GM23248 (cell line): ENCODE data around the gene KIAA1614. TPM values are rescaled to one million over a fixed set of nuclear protein-coding genes. Genes with fewer than 3 reads are reported as not detected.

Experiments used
- DNase-seq: peaks from one replicate; pipeline ENCODE4 v3.0.0-alpha.2; 2015
- H2AFZ ChIP-seq: fragments of 200-600 bp; sonication (generic); 2 replicates; pipeline ENCODE4 v1.6.1; 2016; ENCODE audit warnings: antibody characterized with exemption
- H3F3A ChIP-seq: fragments of 200-600 bp; sonication (generic); 2 replicates; pipeline ENCODE4 v1.6.1; 2016; ENCODE audit warnings: mild to moderate bottlenecking, antibody characterized with exemption, mixed run types; ENCODE audit not compliant: insufficient read depth
- H3K27ac ChIP-seq: fragments of 200-600 bp; sonication (generic); 2 replicates; pipeline ENCODE4 v1.5.1; 2016; ENCODE audit warnings: mild to moderate bottlenecking
- H3K27me3 ChIP-seq: fragments of 200-600 bp; sonication (generic); replicated peaks from 2 replicates; pipeline ENCODE4 v1.6.1; 2016; ENCODE audit warnings: mild to moderate bottlenecking; ENCODE audit not compliant: insufficient read depth
- H3K36me3 ChIP-seq: fragments of 200-600 bp; sonication (generic); 2 replicates; pipeline ENCODE4 v1.6.1; 2016; ENCODE audit warnings: low read depth, mild to moderate bottlenecking
- H3K4me1 ChIP-seq: fragments of 200-600 bp; sonication (generic); 2 replicates; pipeline ENCODE4 v1.6.1; 2016; ENCODE audit warnings: mild to moderate bottlenecking; ENCODE audit not compliant: insufficient read depth
- H3K4me2 ChIP-seq: fragments of 200-600 bp; sonication (generic); one replicate; pipeline ENCODE4 v1.6.1; 2016; ENCODE audit warnings: mild to moderate bottlenecking; ENCODE audit not compliant: unreplicated experiment
- H3K4me3 ChIP-seq: fragments of 200-600 bp; sonication (generic); 2 replicates; pipeline ENCODE4 v1.5.1; 2016; ENCODE audit warnings: mild to moderate bottlenecking
- H3K79me2 ChIP-seq: fragments of 200-600 bp; sonication (generic); 2 replicates; pipeline ENCODE4 v1.6.1; 2016; ENCODE audit warnings: mild to moderate bottlenecking; ENCODE audit not compliant: insufficient read depth
- H3K9ac ChIP-seq: fragments of 200-600 bp; sonication (generic); 2 replicates; pipeline ENCODE4 v1.6.1; 2016; ENCODE audit warnings: mild to moderate bottlenecking
- H3K9me2 ChIP-seq: fragments of 200-600 bp; sonication (generic); 2 replicates; pipeline ENCODE4 v1.6.1; 2016; ENCODE audit warnings: mixed run types, mild to moderate bottlenecking, moderate library complexity; ENCODE audit not compliant: insufficient read depth
- H3K9me3 ChIP-seq: fragments of 200-600 bp; sonication (generic); one replicate; pipeline ENCODE4 v1.6.1; 2017; ENCODE audit warnings: low read depth
- H4K20me1 ChIP-seq: fragments of 200-600 bp; sonication (generic); 2 replicates; pipeline ENCODE4 v1.6.0; 2016; ENCODE audit not compliant: insufficient read depth
- EZH2 ChIP-seq: fragments of 200-600 bp; sonication (generic); IDR thresholded peaks from 2 replicates; pipeline ENCODE4 v1.6.1; 2018; ENCODE audit warnings: antibody characterized with exemption, mild to moderate bottlenecking; ENCODE audit not compliant: insufficient read depth, poor library complexity, severe bottlenecking
- EZH2phosphoT487 ChIP-seq: fragments of 200-600 bp; sonication (generic); IDR thresholded peaks from 2 replicates; pipeline ENCODE4 v1.6.1; 2018; ENCODE audit warnings: antibody characterized with exemption, moderate library complexity, mild to moderate bottlenecking, low read depth; ENCODE audit not compliant: insufficient read depth
- WGBS, 2 experiments: methylation state at CpG; one replicate each; pipeline ENCODE4 v1.1.6; 2015 to 2017; ENCODE audit warnings: low lambda C conversion rate in 2 of 2, low coverage in 1 of 2; ENCODE audit errors: missing lambda C conversion rate in 2 of 2; 5-methylcytosine and 5-hydroxymethylcytosine counted together
- in situ Hi-C: fragments of 300-500 bp; cut with MboI; formaldehyde crosslinking; loops from 2 replicates; pipeline ENCODE4 v1.15.0; 2020
- polyA plus RNA-seq: library from polyadenylated mRNA; unstranded; fragments of >200 nt; fragmentation: Nextera tagmentation; extraction: Ambion mirVana; gene quantifications from 2 replicates; pipeline ENCODE4 v1.2.1, GENCODE V29; 2016
- total RNA-seq: library from RNA; depleted of rRNA; stranded (reverse); fragments of >200 nt; shearing (Covaris generic); gene quantifications from 2 replicates; pipeline ENCODE4 v1.2.3, GENCODE V29; 2014

Gene KIAA1614
- total and polyA plus RNA-seq, 2 experiments from 2014 or later = 2.7 to 11.7 TPM

DNA sequence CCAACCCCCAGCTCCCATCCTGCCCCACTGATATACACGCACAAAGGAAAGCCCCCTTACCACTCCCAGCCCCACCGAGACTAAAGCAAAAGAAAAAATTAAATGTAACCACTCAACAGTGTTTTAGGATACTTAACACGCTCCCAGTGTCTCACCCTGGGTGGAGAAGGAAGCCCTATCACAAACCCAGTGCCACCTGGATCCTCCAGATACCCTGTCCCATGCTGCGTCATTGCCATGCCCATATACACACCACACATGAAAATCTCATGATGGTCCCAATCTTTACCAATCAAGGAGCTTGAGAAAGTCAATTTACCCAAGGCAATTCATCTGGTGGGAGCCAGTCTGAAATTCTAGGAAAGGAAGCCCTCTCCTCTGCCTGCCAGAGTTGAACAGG, 11.2 kb downstream of the KIAA1614 start:
- H3K9me3 ChIP-seq = no peaks in the 10 kb centered on the region
- H4K20me1 ChIP-seq = no peaks in the 10 kb centered on the region
- 75% methylated on average over 4 of the region's 4 CpGs for WGBS, 2 experiments
- H3F3A ChIP-seq = no peaks in the 10 kb centered on the region
- H3K36me3 ChIP-seq = no peaks in the 10 kb centered on the region
- no peaks in the 10 kb centered on the region; the same call in 1 of the 2 replicates for H3K4me1 ChIP-seq
- H3K79me2 ChIP-seq = no peaks in the 10 kb centered on the region
- no peaks in the 10 kb centered on the region for H3K9me2 ChIP-seq
- no peaks in the 10 kb centered on the region for H3K27me3 ChIP-seq
- in situ Hi-C loops = no loop called here
- no peak overlapping the region for H2AFZ ChIP-seq
- no peak overlapping the region for H3K4me3 ChIP-seq
- H3K4me2 ChIP-seq = no peak overlapping the region
- DNase-seq = no peak
- no peak overlapping the region for H3K9ac ChIP-seq
- TF ChIP-seq EZH2 = no peak
- no peak for TF ChIP-seq EZH2phosphoT487
- H3K27ac ChIP-seq = no peak overlapping the region

DNA sequence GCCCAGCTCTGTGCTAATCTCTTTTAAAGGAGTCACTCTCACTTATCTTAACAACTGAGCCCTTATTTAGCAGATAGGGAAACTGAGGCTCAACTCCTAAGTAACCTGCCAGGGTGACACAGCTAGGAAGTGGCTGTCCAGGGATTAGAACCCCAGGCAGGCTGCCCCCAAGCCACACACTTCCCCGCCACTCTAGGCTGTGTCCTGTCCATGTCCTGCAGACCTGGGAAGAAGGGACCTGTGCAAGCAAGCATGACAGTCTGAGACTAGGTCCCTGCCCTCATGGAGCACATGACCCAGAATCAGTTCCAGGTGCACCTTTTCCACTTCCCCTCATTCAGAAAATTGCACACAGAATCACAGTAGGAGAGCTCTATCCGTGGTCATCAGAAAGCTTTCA, 12.2 kb downstream of the KIAA1614 start:
- Histone ChIP-seq H3K36me3 (no peaks in the 10 kb centered on the region), H4K20me1 (no peaks in the 10 kb centered on the region), H3K9me2 (no peaks in the 10 kb centered on the region), H3K27me3 (no peaks in the 10 kb centered on the region), H3K9me3 (no peaks in the 10 kb centered on the region), H3K27ac (no peak overlapping the region), H3K9ac (no peak overlapping the region), H2AFZ (no peak overlapping the region), H3F3A (no peaks in the 10 kb centered on the region), H3K4me1 (no peaks in the 10 kb centered on the region; the same call in 1 of the 2 replicates), H3K79me2 (no peaks in the 10 kb centered on the region), H3K4me3 (no peak overlapping the region), H3K4me2 (no peak overlapping the region)
- WGBS, 2 experiments = 86 to 97% methylated on average over 2 of the region's 2 CpGs
- TF ChIP-seq EZH2 (no peak), EZH2phosphoT487 (no peak)
- DNase-seq = no peak
- in situ Hi-C loops = no loop called here

DNA sequence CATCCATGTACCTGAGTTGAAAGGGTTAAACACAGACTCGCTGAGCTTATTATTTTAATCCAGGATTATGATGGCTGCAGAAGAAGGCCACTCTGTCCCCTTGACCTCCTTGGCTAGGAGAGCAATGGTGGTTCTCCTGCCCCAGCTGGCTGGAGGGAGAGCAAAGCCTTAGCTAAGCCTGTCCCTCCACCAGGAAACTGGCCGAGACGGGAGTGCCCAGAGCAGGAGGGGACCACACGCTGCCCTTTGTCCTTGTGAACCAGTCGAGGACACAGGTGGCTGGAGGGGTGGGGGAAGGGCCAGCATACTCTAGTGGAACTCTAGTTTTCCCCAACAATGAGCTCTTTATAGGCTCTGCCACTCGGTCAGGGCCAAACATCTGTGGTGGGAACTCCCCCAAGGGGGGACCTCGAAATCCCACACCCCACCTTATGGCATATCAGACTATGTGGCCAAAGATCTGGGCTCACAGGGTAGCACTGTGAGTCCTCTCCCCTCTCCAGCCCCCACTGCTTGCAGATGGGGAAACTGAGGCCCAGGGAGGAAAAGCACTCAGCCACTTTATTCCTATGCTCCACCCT, 12.9 kb downstream of the KIAA1614 start:
- no peak overlapping the region for H2AFZ ChIP-seq
- no peaks in the 10 kb centered on the region for H3K9me2 ChIP-seq
- no peak overlapping the region for H3K4me2 ChIP-seq
- H3K27ac ChIP-seq = no peak overlapping the region
- H3K9me3 ChIP-seq = no peaks in the 10 kb centered on the region
- no peak for DNase-seq
- no peaks in the 10 kb centered on the region for H3K79me2 ChIP-seq
- in situ Hi-C loops = no loop called here
- H3K36me3 ChIP-seq = no peaks in the 10 kb centered on the region
- no peaks in the 10 kb centered on the region for H4K20me1 ChIP-seq
- H3K27me3 ChIP-seq = no peaks in the 10 kb centered on the region
- no peak overlapping the region for H3K9ac ChIP-seq
- no peak overlapping the region for H3K4me3 ChIP-seq
- WGBS, 2 experiments = 32 to 48% methylated on average over 7 of the region's 7 CpGs
- no peaks in the 10 kb centered on the region for H3F3A ChIP-seq
- TF ChIP-seq EZH2 (no peak), EZH2phosphoT487 (no peak)
- no peaks in the 10 kb centered on the region; the same call in 1 of the 2 replicates for H3K4me1 ChIP-seq

DNA sequence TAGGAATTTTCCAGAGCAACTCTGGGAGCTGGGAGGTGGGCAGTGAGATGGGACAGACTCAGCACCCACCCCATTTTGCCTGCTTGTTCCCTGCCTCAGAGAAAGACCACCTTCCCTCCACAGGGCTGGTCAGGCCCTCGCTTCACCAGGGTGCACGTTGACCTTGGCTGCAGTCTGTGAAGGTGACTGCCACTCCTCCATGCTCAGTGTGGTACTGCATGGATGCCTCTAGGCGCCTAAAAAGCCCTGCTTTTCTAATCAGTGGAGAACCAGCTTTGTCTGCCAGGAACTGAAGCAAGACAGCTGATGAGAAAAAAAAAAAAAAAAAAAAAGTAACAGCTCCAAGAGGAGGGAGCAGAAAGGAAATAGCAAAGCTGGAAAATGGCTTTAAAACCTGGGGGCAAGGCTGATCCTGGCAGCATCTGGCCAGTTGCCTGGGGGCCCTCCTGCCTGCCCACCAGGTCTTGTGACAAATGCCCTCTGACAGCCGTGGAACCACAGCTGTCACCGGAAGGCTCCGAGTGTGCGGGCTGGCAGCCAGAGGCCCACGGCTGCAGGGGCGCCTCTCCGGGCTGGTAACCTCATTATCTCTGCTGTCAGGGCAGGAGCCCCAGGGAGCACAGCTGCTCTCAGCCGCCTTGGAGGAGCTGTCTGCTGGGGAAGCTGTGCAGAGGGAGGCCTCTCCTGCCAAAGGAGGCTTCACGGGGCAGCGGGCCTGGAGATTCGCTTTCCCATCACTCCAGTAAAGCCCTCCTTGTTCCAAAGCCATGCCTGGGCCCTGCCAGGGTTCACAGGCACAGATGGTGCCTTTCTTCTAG, 13.7 kb downstream of the KIAA1614 start:
- Histone ChIP-seq H4K20me1 (no peaks in the 10 kb centered on the region), H3K27ac (no peak overlapping the region), H3K9me2 (no peaks in the 10 kb centered on the region), H3K27me3 (no peaks in the 10 kb centered on the region), H3K4me2 (no peak overlapping the region), H3K9me3 (no peaks in the 10 kb centered on the region), H3K79me2 (no peaks in the 10 kb centered on the region), H3K4me1 (no peaks in the 10 kb centered on the region; the same call in 1 of the 2 replicates), H2AFZ (no peak overlapping the region), H3K4me3 (no peak overlapping the region), H3F3A (no peaks in the 10 kb centered on the region), H3K9ac (no peak overlapping the region), H3K36me3 (no peaks in the 10 kb centered on the region)
- DNase-seq = peak; percentile 48
- 16 to 17% methylated on average over 14 of the region's 14 CpGs for WGBS, 2 experiments
- no peak for TF ChIP-seq EZH2
- TF ChIP-seq EZH2phosphoT487 = no peak
- in situ Hi-C loops = no loop called here
